Gastroesophageal sphincter (tissue), 3 donors: ENCODE measurements around the gene BEND7.

Experiments used
- POLR2A ChIP-seq, 2 donors: fragments of 450-650 bp; IDR thresholded peaks; one replicate each; pipeline ENCODE4 v1.6.1; 2017; ENCODE audit warnings: antibody characterized with exemption in 2 of 2, mild to moderate bottlenecking in 2 of 2, moderate library complexity in 1 of 2
- TF ChIP-seq, protein P1 (sequence below), 4 experiments: fragments of 200-600 bp in 2 of 4; fragments of 450-650 bp in 2 of 4; sonication (generic) in 1 of 4; IDR thresholded peaks; one replicate each; pipeline ENCODE4 v1.5.1; 2017 to 2019; ENCODE audit warnings: antibody characterized with exemption in 4 of 4, mild to moderate bottlenecking in 2 of 4, moderate library complexity in 2 of 4

DNA sequence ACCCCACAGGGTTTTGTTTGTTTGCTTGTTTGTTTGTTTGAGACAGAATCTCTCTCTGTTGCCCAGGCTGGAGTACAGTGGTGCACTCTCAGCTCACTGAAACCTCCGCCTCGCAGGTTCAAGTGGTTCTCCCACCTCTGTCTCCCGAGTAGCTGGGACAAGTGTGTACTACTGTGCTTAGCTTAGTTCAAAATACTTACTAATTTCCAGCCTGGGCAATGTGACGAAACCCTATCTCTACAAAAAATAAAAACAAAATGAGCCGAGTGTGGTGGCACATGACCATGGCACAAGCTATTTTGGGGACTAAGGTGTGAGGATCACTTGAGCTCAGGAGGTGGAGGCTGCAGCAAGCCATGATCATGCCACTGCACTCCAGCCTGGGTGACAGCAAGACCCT, 42.7 kb upstream of the BEND7 start:
- TF ChIP-seq, protein P1, sequence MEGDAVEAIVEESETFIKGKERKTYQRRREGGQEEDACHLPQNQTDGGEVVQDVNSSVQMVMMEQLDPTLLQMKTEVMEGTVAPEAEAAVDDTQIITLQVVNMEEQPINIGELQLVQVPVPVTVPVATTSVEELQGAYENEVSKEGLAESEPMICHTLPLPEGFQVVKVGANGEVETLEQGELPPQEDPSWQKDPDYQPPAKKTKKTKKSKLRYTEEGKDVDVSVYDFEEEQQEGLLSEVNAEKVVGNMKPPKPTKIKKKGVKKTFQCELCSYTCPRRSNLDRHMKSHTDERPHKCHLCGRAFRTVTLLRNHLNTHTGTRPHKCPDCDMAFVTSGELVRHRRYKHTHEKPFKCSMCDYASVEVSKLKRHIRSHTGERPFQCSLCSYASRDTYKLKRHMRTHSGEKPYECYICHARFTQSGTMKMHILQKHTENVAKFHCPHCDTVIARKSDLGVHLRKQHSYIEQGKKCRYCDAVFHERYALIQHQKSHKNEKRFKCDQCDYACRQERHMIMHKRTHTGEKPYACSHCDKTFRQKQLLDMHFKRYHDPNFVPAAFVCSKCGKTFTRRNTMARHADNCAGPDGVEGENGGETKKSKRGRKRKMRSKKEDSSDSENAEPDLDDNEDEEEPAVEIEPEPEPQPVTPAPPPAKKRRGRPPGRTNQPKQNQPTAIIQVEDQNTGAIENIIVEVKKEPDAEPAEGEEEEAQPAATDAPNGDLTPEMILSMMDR (IDR thresholded peaks at IDR 0.05), result no peak
- no peak for TF ChIP-seq POLR2A (IDR thresholded peaks at IDR 0.05)
